Measurements from ENCODE around the gene SPEN. TPM values are rescaled to one million over a fixed set of nuclear protein-coding genes. Genes with fewer than 3 reads are reported as not detected.

SPEN gene
- polyA plus RNA-seq, 1 donor, result 68.7 TPM

GRCh38 chr1:15946571-15947381, 99.3 kb downstream of the SPEN start:
- DNase-seq, result no peak

- DNase-seq, result no peak
Observed at GRCh38 chr1:15947382-15948090, 100.0 kb downstream of the SPEN start.

- DNase-seq, result no peak
Observed at GRCh38 chr1:15948091-15948591, 100.6 kb downstream of the SPEN start.

DNA sequence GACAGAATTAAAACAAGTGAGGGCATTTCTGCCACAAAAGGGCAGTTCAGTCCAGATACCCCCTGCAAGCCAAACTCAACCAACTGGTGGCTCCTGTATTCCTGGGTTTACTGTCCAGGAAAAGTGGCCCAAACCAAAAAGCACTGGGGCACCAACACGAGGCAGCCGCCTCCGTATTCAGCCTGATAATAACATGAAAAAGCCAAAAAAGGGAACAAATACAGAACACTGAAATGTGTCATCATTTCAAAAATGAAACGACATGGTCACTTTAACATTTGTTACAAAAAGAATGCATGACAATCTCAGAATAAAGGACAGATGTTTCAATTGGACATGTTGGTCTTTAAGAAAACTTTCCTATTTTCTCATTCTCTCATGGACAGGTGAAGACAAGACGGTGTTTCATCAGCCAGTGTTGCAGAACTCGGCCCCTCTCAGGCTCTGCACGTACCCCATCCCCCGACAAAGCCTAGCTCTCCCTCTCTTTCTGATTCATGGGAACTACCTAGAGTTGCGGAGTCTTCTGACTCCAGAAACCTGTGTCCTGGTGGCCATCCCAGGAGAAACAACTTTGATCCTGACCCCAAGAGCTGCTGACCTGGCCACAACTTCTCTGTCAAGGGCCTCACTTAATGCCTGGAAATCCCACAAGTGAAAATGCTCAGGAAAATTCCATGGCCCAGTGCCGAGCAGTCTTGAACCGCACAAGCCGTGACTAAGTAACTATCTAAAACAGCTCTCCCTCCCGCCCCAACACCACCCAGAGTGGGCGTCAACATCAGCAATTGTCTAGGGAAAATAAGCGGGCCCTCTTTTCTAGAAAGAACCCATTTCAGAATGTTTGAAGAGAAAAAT, 101.3 kb downstream of the SPEN start:
- DNase-seq, result no peak

GRCh38 chr1:15949453-15950245, 102.1 kb downstream of the SPEN start:
- peak; percentile 58 for DNase-seq

- no peak for DNase-seq
Observed at GRCh38 chr1:15950302-15950701, 102.8 kb downstream of the SPEN start.

DNA sequence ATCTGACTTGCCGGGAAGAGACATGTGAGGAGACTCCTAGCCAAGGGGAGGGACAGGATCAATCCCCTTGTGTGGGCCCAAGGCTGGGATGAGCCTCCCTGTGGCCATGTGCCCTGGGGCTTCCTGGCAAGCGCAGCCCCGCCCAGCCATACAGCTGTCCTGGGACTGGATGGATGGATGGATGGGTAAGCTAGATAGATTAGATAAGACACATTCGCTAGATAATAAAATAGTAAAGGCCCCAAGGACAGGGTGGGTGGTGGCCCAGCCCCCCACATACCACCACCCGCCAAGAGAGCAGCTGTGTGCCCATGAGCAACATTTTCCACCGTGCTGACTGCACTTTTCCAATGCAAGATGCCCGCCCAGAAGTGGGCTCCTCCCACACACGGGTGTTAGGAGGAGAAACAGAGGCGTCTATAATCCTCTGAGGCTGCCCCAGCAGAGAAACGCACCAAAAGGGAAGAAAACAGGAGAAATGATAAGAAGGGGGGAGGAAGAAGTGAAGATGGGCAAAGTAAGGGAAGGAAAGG, 103.3 kb downstream of the SPEN start:
- DNase-seq, result no peak

DNA sequence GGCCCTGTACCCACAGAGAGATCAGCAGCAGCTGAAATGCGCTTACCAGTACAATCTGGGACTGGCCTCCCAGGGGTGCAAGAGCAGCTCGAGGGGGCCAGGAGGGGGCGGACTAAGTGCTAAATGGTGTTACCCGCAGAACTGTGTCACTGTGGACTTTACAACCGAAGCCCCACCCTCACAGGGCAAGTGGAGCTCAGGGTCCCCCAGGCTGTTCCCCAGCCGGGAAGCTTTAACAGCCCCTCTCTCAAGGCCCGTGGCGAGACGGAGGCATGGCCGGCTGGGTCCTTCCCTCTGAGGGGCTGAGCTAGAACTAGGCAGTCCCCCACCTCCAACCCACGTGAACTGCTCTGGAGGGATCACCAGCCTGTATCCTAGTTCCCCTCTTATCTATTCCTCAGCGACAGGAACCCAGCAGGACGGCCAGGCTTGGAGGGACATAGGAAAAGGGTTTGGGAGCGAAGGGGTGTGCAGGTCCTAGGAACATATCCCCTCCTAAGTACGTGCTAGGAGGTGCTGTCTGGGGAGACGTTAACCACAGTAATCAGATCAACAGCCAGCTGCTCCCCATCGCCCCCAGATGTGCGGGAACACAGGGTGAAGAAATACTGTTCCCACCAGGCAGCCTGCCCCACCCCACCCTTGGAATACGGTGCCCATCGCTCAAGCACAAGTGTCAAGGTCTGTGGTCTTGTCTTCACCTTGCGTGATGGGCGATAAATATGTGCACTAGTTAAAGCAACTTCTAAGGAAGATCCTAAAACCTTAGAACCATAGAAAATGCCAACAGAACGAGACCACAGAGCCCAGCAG, 104.0 kb downstream of the SPEN start:
- DNase-seq, result no peak

GRCh38 chr1:15952317-15953258, 105.1 kb downstream of the SPEN start:
- no peak for DNase-seq

- no peak for DNase-seq
Observed at GRCh38 chr1:15953294-15953771, 105.8 kb downstream of the SPEN start.

DNA sequence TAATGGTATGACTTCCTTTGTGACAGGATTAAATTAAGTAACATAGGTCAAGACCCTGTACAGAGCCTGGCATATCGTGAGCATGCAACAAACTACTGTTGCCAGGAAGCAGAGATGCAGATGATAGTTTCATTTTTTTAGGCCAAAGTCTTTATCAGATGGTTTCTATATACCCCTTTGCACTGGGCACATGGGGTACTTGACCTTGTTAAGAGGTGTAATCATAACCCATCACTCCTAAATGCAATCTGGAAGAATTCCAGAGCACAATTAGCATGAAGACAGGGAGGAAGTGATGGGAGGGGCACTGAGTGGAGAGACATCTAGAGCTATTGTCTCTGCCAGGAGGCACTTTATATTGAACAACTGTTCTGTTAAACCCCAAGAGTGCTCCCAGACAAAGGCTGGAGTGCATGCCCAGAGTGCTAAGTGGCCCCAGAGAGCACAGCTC, 106.3 kb downstream of the SPEN start:
- DNase-seq, result no peak

DNA sequence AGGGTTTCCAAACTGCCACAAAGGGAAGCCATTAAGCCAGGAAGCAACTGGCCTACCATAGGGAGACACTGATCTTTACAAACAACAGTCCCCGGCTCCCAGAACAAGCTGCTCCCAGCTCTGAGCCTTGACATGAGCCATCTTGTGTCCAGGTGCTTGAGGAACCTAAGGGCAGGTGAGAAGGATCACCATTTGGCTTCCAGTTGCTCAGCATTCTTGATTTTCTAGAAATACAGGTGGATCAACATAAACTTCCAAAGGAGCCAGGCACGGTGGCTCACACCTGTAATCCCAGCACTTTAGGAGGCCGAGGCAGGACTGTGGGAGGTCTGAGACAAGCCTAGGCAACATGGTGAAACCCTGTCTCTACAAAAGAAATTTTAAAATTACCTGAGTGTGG, 106.8 kb downstream of the SPEN start:
- no peak for DNase-seq

DNA sequence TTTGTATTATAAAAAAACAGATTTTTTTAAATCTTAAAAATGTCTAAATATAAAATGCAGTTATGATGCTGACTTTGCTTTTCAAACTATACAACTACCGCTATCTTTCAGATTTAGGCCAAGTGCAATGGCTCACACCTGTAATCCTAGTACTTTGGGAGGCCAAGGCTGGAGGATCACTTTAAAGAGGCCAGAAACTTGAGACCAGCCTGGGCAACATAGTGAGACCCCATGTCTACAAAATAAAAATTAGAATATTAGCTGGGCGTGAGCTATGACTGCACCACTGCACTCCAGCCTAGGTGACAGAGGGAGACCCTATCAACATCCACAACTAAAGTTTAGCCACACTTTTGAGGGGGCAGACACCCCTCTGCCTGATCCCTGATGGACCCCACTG, 108.0 kb downstream of the SPEN start:
- DNase-seq, result no peak

DNA sequence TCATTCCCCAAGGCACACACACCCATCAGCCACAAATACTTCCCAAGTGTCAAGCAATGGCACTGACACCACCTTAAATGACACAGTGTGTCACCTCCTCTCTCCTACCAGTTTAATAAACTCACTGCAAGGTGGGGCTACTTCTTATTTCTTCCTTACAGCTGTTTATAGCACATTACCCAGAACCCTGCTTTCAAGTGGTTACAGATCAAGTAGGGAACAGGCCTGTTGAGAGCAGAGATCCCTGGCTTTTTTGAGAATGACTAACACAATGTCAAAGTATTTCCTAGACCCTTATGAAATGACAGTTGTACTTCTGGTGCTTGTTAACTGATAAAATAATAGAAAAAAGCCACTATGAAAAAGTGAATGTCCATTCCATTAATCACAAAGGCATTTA, 108.6 kb downstream of the SPEN start:
- no peak for DNase-seq

DNA sequence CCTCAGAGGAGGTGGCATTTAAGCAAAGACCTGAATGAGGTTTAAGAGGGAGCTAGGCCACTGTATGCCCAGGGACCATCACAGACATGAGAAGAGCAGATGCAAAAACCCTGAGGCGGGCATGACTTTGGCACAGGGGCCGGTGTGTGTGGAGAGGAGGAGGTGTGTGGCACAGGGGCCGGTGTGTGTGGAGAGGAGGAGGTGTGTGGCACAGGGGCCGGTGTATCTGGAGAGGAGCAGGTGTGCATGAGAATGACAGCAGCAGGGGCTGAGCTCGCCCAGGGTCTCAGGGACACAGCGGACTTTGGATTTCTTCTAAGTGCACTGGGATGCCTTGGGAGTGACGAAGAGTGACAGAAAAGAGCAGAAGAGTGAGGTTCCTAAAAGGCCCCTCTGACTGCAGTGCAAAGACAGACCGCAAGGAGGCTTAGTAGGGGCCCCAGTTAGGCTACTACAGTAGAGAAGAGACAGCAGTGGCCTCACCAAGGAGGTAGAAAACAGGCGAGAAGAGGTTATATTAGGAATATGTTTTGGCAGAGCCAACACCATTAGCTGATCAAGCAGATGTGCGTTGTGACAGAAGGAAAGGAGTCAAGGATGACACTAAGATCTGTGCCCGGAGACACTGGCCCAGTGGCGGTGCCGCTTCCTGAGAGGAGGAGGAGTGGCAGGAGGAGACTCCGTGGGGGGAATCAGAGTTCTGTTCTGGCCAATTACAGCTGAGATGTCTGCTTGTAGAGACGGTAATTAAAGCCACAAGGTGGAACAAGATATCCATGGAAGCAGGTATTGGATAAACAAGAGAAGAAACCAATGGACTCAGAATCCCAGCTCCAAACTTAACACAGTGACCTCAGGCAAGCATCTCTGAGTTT, 110.0 kb downstream of the SPEN start:
- peak; percentile 29 for DNase-seq

GRCh38 chr1:15958111-15958510, 110.6 kb downstream of the SPEN start:
- no peak for DNase-seq

DNA sequence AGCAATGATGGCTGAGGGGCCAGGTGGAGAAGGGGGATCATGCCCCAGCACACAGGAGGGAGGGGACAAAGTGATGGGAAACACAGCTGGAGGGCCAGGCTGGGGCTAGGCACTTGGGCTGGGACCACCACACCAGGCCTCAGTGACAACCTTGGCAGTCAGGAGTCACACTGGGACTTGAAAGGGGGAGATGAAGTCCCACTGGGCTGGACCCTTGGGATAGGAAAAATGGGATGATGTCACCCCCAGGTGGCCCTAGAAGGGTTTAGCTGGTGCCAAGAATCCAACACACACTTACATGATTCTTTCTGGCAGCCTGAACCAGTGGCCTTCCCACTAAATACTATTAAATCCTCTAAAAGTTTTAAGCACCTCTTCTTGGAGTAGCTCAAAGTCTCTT, 111.3 kb downstream of the SPEN start:
- no peak for DNase-seq

- no peak for DNase-seq
Observed at GRCh38 chr1:15959424-15959823, 111.9 kb downstream of the SPEN start.

Data from left kidney (tissue), 2 donors.